ENCODE results near the gene HEG1.
"Not testable (repeated sequence)": the region's sequence is repeated elsewhere in the genome, so short reads cannot be mapped to it uniquely, and the experiment has no call there.

Gene HEG1

DNA sequence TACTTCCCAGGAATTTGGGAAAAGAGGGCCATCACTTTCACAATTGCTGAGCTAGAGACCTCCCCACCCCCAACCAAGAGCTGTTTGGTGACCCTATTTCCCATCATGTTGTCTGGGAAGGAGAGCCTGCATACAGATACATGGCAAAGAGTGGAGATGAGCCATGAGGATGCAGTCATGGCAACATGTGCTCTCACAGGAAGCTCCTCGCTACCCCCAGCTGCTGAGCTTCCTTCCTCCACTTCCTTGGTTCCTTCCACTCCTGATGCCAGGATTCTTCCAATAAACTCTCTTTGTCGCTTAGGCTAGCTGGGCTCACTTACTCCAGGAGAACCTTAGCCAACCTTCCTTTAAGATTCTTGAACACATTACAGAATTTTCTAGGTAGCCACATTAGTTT, 72.9 kb downstream of the HEG1 start:
- DNase-seq, result no peak

DNA sequence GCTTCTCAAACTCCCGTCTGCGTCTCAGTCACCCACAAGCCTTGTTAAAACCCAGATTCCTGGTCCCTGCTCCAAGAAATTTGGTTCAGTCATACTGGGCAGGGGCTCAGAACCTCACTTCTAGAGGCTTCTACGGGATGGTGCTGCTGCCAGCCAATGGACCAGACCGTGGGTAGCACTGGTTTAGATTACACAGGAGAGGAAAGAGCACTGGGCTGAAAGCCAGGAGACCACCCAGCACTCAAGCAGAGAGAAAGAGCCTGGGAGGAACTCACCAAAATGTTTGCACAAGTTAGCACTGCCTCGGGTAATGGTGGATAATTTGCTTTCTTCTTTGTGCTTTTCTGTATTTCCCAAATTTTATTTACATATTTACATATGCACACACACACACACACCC, 74.3 kb downstream of the HEG1 start:
- no peak for DNase-seq

DNA sequence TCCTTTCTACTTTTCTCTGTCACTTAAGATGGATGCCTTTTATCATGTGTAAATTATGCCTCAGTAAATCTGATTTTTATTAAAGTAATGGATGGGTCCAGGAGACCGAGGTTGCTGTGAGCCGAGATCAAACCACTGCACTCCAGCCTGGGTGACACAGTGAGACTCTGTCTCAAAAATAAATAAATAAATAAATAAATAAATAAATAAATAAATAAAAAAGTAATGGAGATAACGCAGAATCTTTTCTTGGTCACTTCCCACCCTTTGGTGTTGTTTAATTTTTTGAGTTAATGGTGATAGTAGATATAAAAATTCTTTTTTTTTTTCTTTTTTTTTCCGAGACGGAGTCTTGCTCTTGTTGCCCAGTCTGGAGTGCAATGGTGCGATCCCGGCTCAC, 77.2 kb downstream of the HEG1 start:
- DNase-seq, result no peak

DNA sequence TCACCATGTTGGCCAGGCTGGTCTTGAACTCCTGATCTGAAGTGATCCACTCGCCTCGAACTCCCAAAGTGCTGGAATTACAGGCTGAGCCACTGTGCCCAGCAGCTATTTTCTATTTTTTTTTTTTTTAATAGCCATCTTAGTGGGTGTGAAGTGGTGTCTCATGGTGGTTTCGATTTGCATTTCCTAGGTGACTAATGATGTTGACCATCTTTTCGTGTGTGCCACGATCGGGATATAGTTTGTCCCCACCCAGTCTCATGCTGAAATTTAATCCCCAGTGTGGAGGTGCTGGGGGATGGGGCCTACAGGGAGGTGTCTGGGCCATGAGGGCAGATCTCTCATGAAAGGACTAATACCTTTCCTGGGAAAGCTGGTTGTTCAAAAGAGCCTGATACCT, 79.4 kb downstream of the HEG1 start:
- no peak for DNase-seq

DNA sequence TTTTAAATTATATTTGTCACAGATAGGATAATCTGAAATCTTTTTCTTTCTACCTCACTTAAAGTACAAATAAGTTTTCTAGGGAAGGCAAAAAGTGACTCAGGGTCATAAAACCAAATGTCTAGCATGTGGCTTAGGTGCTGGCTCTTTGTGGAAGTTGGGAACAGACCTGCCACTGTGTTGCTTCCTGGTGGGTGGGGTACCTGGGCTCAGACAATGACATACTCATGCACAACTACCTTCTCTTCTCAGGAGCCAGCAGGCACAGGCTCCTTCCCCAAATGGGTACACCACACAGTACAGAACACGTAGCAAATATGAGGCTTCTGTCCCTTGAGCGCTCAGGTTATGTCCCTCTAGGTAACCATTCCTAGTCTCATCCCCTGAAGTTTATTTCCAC, 81.1 kb downstream of the HEG1 start:
- DNase-seq, result no peak

DNA sequence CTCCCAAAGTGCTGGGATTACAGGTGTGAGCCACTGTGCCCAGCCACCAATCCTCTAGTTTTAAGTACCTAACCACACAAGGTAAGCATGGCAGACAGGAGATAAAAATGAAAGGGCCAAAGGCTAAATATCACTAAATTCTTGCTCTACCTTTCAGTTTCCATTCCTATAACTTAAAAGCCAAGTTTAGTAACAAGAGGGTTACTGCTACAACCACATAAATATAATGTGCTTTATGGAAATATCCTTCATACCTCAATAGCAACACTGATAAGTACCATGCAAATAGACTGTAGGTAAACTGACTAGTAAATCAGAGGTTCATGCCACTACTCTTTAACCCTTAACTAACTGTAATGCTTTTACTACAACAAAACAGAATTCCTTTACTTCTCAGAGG, 82.5 kb downstream of the HEG1 start:
- DNase-seq, result no peak

DNA sequence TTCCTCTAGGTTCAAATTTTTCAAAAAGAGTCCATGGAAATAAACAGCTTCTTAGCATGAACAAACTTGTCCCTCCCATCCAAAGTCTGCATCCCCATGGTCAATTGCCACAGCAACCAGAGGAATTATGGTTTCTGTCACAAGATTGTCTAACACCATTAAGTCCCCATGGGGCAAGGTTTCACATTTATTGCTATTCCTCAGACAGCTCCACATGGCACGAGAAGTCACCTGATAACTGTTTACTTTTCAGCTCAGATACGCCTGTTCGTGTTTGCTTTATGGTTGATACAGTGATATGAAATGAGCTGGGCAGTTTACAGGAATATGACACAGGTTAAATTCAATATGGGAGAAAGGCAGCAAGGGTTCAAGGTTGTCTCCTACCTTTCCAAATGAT, 83.3 kb downstream of the HEG1 start:
- DNase-seq, result peak; percentile 45

DNA sequence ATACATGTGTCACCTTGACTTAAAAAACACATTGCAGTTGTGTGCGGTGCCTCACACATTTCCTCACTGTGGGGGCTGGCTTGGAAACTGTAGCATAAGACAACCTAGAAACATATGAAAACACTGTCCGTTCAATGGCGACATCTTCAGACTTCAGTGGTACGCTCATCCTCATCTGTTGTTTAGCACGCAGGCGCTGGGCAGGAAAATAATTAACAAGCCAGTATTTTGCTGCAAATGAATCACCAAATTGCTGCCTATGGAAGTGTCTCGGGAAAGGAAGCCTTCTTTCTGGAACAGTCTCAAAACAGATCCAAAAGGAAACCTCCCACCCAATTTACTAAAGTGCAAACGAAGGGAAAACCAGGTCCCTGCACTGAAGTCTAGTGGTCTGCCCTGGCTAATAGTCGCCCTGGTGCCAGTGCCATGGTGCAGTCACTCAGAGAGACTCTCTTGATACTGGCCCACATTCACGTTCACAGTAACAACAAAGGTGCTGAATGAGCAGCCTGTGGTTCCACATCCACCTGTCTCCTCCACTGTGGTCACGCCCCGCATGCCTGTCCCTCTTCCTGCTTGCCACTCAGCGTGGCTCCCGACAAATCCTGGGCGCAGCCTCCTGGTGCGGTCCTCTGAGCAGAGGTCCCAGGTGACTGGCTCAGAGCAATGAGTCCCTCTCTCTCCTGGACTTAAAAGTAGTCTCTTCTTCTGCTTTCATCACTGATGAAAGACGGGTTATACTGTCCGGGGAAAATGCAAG, 85.7 kb downstream of the HEG1 start:
- no peak for DNase-seq

DNA sequence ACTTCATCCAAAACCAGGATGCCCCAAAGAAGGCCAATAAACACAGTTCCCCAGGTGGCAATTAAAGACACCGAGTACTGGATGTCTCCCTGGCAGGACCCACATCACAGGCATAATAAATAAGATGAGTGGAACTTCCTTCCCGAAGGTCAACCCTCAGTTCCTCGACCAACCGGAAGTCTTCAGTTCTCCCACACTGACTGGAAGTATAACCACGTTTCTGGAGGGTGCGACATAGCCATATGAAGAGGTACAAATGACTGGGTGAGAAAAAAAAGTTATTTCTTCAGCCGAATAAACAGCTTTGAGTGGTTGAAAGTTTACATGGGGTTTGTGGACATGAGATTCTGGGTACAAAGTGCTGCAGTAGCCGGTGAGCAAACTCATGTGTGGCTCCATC, 86.6 kb downstream of the HEG1 start:
- DNase-seq, result no peak

DNA sequence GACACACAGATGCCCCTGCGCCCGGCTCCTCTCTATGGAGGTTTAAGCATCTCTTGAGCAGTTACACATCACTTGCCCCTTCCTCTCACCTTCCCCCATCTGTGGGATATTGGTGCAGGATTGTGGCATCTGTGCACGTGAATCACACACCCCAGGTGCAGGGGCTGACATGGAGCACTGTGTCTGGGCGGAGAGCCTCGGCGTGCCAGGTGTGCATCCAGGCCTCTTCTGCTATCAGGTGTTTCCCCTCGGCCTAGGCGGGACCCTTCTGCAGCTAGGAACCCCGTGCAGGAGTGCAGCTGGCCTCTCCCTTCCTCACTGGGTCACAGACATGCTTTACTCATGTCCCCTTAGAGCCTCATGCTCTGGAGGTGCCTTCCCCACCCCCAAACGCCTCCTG, 87.8 kb downstream of the HEG1 start:
- DNase-seq, result no peak

DNA sequence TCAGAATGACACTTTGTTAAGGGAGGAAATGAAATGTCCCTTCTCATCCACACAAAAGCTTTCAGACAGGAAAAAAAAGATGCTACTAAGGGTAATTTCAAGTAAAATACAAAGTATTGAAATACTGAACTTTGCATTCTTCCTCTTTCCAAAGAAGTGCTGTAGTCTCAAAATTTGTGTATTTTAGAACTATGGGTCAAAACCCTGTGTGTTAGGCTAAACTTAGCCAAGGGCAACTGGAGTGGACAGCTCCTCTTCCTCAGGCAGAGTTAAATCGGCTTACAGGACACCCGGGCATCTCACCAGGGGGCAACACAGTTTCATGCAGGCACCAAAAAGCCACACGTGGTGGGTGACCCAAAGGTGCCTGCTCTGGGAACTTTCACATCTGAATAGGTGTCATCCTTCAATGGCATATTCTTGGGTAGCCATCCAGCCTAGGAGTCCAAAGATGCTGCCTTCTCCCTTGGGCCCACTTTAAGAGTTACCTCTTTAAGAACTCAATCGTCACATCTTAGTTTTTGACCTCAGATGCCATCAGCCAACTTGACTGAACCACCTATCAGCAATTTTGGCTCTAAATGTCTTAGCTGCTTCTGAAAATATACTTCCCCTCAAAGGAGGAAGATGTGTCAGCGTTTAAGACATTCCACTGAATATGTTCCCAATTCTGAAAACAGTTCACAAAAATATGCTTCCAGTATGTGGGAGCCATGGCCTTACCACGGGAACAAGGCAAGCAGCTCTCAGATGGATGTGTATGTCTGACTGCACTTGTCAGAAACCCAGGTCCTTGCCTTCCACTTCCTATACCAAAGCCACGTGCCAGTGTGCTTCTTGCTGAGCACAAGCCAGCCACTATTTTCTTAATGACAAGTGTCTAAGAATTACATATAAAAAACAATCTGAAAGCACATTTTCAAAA, 89.0 kb downstream of the HEG1 start:
- no peak for DNase-seq

DNA sequence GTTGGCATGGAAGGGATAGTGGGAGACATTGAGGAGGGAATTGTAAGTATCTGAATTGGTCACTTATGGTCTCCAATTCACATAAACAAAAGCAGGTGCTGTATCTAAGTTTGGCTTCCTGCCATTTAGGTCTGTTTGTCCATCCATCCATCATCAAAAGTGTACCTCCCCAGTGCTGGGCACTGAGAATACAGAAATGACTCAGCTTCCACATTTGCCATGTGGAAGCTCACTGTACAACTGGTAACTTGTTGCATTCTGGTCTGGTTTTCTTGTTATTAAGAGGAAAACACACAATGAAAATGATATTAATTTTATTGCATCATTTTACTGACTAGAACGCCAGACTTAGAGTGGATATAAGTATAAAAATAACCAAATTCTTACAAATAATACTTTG, 90.4 kb downstream of the HEG1 start:
- no peak for DNase-seq

DNA sequence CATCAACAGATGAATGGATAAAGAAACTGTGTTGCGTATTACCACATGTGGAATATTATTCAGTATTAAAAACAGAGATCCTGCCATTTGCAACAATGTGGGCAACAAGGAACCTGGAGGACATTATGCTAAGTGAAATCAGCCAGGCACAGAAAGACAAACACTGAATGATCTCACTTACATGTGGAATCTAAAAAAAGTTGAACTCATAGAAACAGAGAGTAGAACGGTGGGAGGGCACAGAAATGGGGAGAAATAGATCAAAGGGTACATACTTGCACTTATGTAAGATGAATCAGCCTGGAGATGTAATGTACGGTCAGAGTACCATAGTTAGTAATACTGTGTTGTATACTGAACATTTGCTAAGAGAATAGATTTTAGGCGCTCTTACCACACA, 91.4 kb downstream of the HEG1 start:
- no peak for DNase-seq

DNA sequence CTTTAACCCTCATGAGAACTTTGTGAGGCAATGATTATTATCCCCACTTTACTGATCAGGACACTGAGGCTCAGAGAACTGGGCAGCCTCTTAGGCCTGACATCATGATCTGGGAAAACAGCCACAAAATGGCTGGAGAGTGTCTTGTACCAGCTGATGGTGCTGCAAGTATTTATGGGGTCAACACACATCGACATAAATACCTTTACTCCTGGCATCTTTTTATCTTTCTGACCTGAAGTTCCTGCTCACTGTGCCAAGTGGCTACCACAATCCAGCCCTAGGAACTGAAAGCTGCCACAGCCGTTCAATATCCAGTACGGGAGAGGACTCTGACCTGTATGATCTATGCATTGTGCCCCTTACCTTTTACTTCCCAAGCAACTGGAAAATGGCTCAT, 92.0 kb downstream of the HEG1 start:
- DNase-seq, result no peak

DNA sequence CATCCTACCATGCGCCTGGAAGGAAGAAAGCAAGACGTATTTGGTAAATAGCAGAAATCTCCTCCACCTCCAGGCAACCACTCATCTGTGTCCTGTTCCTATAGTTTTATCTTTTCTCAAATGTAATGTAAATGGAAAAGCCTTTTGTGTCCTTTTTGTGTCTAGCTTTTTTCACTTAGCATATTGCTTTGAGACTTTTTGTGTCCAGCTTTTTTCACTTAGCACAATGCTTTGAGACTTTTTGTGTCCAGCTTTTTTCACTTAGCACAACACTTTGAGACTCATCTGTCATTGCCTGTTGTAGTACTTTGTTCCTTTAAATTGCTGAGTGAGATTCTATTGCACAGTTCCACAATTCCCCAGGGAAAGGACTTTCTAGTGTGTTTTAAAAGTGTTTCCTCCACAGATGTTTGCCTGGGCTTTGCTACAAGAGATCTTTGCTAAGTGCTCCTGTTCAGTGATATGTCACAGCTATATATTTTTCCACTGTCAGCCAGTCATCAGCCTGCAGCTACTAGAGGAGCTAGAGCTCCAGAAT, 93.3 kb downstream of the HEG1 start:
- DNase-seq, result no peak

DNA sequence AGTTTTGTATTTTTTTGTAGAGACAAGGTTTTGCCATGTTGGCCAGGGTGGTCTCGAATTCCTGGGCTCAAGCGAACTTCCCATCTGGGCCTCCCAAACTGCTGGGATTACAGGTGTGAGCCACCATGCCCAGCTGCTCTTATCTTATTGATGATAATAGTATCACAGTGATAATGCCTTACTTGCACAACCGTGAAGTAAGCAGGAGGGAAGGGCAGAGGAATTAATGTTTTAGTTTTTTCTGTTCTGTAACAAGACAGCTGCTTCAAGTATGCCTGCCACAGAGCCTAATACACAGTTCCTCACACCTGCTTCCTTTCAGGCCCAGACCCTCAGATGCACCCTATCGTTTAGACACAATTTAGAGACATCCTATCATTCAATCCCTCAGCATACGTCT, 95.1 kb downstream of the HEG1 start:
- DNase-seq, result no peak

DNA sequence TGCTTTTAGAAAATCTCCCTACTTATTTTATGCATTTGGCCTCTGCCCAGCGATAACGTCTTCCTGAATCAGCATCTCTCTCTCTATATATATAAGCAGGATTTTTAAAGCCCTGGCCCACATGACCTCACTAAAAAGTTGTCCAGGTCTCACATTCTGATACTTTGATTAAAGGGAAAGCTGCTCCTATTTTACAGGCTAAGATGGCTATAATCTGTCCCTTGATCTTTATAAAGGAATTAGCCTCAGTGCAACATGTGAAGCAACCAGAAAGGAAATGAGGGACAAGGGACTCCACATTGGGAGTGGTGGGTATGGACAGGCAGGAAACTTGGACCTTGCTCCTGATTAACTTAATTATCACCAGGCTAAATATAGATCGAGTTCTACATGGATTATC, 95.7 kb downstream of the HEG1 start:
- no peak for DNase-seq

DNA sequence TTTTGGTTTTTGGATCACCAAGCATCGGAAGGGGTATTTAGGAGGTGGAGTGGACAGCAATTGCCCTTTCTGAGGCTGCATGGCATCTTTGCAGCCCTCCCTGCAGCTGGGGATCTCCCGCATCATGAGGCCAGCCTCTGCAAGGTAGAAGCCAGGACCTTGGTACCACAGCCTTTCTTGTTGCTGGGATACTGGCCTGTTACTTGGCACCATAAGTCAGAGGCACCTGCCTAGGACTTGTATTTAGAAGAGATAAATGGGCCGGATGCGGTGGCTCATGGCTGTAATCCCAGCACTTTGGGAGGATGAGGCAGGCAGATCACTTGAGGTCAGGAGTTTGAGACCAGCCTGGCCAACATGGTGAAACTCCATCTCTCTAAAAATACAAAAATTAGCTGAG, 97.8 kb downstream of the HEG1 start:
- DNase-seq, result not testable (repeated sequence)

DNA sequence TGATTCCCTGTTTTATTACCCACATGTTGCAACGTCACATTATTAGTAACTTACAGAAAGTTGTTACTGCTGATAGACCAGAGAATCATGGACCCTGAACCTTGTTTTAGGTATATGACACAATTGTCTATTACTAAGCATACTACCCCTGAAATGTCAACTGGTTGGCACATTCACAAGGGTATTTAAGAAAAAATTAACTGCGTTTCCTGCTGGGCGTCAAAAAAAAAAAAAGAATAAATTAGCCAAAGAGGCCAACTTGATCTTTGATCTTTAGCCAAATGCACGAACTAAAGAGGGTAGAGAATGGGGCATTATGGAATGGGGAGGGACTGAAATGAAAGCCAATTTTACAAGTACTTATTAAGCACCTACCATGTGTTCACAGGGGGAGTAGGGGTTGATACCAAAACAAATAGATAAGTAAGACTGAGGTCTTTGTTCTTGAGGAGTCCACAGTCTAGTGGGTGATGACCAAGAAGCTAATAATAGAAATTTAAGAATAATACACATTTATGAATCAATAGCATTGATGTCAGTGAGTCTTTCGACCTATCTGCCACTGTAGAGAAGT, 103.4 kb downstream of the HEG1 start:
- no peak for DNase-seq

DNA sequence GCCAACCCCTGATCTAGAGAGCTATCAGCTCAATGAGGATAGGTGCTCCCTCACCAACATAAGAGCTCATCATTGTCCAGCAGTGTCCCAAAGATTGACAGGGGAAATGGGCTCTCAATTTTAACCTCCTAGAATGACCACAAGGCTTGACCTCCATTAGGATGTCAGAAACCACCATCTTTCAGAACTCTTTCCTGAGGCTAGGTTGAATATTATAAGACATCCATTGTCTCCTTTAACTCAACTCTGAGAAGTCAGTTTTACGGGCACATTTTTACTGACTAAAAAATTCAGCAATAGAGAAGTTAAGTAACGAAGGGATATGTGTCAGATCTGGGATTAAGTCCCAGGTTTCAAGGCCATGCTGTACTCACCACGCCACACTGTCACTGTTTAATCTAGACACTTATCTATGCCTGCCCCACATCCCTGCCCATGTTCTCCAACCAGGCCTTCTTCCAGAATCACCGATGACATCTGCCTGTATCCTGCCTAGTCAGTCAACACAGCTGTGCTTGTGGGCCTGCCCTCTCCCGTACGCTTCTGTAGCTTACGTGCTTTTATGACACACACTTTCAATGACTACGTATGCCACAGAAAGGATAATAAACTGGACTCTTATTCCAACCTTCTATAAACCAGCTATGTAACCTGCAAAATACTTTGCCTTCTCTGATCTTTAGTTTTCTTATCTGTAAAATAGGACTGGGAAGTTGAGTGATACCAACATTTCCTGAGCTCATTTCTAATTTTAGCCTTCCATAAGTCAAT, 104.1 kb downstream of the HEG1 start:
- no peak for DNase-seq

DNA sequence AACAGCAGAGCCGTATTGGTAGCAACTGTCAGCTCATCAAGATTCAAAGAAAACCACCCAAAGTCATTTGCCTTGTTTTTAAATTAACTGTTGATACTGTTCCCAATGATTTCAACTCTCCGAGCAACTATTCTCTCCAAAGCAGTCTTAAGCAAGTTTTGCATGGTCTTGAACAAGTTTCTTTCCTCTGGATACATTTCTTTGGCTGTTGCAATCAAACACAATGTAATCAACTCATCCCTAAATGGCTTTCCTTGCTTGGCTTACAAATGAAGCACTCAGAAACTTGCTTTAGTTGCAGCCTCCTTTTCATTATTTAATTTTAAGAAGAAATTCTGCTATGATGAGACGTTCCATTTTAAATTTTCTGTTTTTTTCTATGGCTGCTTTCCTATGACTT, 105.8 kb downstream of the HEG1 start:
- no peak for DNase-seq

DNA sequence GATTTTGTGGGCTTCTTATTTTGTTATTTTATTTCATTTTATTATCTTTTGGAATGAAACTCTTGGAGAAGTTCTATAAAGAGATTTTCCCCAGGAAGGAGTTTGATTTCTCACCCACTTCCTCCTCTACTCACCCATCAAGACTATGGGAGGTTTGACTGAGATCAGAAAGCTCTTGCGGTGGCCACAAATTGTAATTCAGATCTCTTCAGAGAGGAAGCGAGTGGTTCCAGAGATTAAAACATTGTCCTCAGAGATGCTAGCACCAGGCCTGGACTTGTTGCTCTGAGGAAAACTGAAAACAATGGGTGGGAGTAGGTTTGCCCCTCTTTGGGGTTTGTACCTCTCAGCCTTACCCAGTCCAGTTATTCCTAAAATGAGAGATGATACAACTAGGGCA, 113.2 kb downstream of the HEG1 start:
- DNase-seq, result no peak

DNA sequence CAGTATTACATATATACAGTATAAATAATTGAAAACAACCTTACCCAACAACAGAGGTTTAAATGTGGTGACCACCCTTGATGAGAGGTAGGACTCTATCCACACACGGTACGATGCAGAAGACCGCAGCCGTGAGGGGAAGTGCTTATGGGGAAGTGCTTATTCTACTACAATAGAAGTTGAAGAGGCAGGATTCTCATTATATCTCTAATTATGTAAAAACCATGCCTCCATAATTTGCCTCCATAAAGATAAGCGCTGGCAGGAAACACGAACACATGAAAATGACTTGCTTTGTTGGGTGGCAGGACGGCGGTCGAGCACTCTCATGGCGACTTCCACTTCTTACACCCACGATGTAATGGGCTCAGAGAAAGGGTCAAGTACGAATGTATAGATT, 114.0 kb downstream of the HEG1 start:
- DNase-seq, result no peak

Data from NCI-H187 treated with DMSO at 0.1 percent for 48 hours (cell line).